GM19328 (cell line): ENCODE results near the gene ATXN2L.

ENCODE experiments used
- ATAC-seq: cut with Tn5 transposase; IDR thresholded peaks from one replicate; pipeline ENCODE4 v1.9.1; 2021; ENCODE audit warnings: mild to moderate bottlenecking, moderate library complexity; ENCODE audit not compliant: unreplicated experiment

ATXN2L gene

GRCh38 chr16:28835864-28836760 lies 13.3 kb downstream of the ATXN2L start:
- ATAC-seq, result no peak

DNA sequence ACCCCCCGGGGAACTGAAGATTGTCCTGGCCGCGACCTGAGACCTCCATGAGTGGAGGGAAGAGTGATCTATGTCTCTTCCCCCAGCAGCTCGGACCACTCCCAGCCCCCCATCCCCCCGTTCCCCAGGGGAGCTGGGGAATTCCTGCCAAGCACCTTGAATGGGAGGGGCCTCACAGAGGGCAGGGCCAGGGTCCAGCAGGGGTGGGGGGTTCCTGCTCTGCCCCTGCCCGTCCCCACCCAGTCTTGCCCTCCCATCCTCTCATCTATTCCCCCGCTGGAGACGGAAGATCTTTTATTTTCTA lies 13.9 kb downstream of the ATXN2L start:
- no peak for ATAC-seq

DNA sequence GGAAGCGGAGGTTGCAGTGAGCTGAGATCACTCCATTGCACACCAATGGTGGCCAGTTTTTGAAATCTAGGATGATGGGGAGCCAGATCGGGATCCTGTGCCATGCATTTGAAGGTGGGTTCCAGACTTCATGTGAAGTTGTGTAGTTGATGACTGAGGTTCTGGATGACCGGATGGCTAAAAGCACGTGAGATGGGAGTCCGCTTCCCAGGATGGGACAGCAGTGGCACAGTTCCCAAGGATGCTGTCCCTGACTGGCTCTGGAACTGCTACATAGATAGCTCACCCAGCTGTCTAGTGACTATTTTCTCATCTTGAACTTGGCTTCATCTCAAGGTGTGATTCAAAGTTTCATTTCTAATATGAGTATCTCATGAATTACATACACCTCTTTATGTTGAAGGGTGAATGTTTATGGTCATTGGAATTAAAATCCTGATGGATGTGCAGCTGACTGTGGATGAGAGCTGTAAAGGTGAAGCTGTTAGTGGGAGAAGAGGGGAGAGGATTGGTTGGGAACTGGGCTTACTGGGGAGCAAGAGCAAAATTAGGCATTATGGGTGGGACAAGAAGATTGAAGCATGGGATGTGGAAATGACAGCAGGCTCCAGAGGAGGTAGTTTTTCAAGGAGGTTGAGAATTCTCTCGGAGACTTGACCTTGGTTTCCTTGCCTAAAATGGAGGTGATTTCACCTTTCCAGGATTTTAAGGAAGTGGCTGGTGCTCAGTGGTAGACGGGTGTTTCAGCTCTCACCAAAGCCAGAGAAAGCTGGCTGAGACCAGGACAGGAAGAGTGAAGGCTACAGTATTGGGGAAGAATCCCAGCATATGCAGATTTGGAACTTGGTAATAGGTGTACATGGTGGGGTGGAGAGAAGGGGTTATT lies 15.1 kb downstream of the ATXN2L start:
- ATAC-seq, result no peak

DNA sequence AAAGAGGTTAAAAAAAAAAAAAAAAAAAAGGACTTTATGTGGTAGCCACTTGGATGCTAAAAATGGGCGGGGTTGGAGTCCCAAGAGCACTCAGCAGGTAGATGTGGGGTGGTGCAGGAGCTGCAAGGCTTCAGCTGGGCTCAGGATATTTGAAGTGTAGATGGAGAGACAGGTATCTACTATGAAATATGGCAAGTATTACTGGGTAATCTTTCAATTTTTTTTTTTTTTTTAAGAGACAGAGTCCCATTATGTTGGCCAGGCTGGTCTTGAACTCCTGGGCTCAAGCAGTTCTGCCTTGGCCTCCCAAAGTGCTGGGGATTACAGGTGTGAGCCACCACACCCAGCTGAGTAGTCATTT lies 15.7 kb downstream of the ATXN2L start:
- no peak for ATAC-seq

GRCh38 chr16:28839004-28839639 lies 16.3 kb downstream of the ATXN2L start:
- ATAC-seq, result no peak

GRCh38 chr16:28839899-28840298 lies 17.1 kb downstream of the ATXN2L start:
- no peak for ATAC-seq

DNA sequence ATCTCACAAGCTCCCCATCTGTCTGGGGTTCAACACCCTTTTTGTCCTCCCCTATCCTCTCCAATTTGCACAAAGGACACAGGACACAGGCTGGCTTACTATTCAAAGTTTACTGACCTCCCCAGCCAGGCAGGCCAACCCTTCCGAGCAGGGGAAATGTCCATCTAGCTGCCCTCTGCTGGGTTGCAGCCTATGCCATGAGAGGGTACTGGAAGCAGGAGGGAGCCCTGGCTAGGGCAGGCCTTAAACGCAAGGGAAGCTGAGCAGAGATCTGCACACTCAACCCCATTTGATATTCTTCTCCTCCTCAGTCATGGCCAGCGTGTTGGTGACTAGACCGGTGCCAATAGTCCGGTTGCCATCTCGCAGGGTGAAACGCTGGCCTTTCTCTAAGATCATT lies 19.9 kb downstream of the ATXN2L start:
- no peak for ATAC-seq

GRCh38 chr16:28843766-28844165 lies 21.0 kb downstream of the ATXN2L start:
- no peak for ATAC-seq

GRCh38 chr16:28844226-28844885 lies 21.6 kb downstream of the ATXN2L start:
- ATAC-seq, result no peak

- ATAC-seq, result no peak
Observed at GRCh38 chr16:28845293-28845692, 22.5 kb downstream of the ATXN2L start.

DNA sequence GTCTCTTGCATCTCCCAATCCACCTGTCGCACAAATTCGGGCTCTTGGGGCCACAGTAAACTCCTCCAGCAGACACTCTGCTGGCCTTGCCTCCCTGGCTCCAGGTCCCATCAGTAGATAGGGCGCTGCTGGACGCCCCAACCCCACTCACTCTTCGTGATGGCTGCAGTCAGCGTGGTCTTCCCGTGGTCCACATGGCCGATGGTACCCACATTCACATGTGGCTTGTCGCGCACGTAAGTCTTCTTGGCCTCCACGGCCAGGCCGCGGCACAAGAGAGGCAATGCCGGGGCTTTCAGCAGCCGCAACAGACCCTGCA lies 22.9 kb downstream of the ATXN2L start:
- ATAC-seq, result no peak

- ATAC-seq, result peak; percentile 82
Observed at GRCh38 chr16:28846080-28846932, 23.5 kb downstream of the ATXN2L start, which contains the start of gene TUFM. TUFM (minus strand) TSS chr16:28846348; CDS start chr16:28846269, 79 bp downstream.

DNA sequence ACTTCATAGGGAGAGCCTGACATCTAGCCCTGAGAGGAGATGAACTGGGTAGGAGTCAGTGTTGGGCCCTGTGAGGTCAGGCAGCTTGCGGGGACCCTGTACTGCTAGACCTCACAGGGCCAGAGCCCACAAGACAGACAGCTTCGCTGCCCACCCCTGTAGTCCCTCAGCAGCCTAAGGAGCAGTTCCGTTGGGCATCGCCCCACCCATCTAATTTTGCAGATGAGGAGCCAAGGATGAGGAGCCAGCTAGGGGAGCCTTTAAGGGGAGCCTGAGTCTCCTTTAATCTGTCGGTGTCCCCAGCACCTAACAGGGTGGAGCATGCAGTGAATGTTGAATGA lies 24.1 kb downstream of the ATXN2L start:
- no peak for ATAC-seq

DNA sequence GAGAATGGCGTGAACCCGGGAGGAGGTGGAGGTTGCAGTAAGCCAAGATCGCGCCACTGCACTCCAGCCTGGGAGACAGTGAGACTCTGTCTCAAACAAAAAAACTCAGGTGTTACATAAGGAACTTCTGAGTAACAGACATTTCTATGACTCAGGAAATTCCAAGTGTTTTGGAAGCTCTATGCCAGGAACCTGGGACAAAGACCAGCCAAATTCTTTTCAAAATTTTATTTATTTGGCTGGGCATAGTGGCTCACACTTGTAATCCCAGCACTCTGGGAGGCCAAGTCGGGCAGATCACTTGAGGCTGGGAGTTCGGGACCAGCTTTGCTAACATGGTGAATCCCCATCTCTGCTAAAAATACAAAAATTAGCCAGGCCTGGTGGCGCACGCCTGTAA lies 35.6 kb downstream of the ATXN2L start:
- ATAC-seq, result no peak

GRCh38 chr16:28859326-28859725 lies 36.5 kb downstream of the ATXN2L start:
- no peak for ATAC-seq

DNA sequence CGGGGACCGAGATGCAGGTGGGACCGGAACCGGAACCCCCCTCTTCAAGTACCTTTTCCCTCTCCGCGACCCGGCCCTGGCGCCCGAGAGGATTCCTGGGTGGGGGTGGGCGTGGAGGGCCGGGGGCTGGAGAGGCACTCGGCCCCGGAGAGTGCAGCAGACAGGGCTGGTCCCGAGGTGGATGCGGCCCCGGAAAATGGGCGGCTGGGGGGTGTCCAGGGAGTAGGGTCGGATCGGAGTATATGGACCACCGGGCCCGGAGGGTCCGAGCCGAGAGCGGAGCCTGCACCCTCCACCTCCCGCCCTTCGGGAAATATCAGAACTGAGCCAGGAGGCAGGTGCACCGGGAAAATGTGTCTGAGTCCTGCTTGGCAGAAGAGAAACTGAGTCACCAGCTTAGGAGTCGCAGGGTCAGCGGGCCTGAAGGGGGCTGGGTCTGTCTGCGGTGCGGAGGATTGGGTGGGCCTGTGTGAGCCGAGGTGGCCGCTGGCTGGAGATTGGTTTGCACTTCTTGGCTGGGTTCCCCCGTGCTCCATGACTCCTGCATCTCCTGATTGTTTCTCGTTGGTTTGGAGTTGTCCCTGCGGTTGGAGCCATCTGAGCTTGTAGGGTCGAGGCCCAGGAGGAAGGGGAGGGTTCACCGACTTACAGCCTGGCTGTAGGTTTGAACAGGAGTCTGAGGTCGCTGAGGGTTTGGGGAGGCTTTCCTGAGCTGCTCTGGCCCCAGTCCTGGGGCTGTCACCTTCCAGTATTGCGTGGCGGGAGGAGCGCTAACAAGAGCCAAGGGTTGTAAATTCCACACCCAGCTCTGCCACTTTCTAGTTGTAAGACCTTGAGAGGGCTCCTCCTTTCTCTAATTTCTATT lies 41.4 kb downstream of the ATXN2L start:
- ATAC-seq, result no peak

- no peak for ATAC-seq
Observed at GRCh38 chr16:28865001-28865688, 42.3 kb downstream of the ATXN2L start.

DNA sequence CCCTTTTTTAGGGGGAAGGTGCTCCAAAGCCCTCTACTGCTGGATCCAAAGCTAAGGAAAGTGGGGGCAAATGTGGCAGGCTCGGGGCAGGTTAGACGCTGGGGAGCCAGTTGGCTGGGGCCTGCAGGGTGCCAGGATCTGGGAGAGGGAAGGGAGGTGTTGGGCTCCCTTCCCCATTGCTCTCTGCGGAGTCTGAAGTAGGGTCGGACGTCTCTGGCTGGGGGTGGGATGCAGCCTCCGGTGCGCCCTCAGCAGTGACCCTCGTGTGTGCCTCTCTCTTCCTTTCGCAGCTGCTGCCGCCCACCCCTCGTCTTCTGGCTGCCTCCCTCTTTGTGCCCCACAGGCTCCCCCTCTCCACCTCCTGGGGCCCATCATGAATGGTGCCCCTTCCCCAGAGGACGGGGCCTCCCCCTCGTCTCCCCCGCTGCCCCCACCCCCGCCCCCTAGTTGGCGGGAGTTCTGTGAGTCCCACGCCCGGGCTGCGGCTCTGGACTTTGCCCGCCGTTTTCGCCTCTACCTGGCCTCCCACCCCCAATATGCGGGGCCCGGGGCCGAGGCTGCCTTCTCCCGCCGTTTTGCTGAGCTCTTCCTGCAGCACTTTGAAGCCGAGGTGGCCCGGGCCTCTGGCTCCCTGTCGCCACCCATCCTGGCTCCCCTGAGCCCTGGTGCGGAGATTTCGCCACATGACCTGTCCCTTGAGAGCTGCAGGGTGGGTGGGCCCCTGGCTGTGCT lies 43.1 kb downstream of the ATXN2L start:
- no peak for ATAC-seq
